Endodermal cell (in vitro differentiated cells): ENCODE data around the gene LGALS7. TPM values are rescaled to one million over a fixed set of nuclear protein-coding genes. Genes with fewer than 3 reads are reported as not detected.
"Not testable (repeated sequence)": the region's sequence is repeated elsewhere in the genome, so short reads cannot be mapped to it uniquely, and the experiment has no call there.

Experiments used
- DNase-seq: peaks from one replicate; pipeline ENCODE4 v3.0.0-alpha.2; 2017
- H3K27ac ChIP-seq: 2 replicates; pipeline ENCODE4 v1.5.1; 2013; ENCODE audit warnings: mild to moderate bottlenecking, low read depth, low read length, moderate library complexity
- H3K27me3 ChIP-seq: 2 replicates; pipeline ENCODE4 v1.6.1; 2013; ENCODE audit warnings: mild to moderate bottlenecking, low read length, moderate library complexity; ENCODE audit not compliant: insufficient read depth, control insufficient read depth, poor library complexity, severe bottlenecking
- H3K36me3 ChIP-seq: 2 replicates; pipeline ENCODE4 v1.7.0; 2013; ENCODE audit warnings: mild to moderate bottlenecking, low read length, moderate library complexity; ENCODE audit not compliant: control insufficient read depth, insufficient read depth
- H3K4me1 ChIP-seq: one replicate; pipeline ENCODE4 v1.7.0; 2013; ENCODE audit warnings: low read length; ENCODE audit not compliant: control insufficient read depth, insufficient read depth
- H3K4me3 ChIP-seq: 2 replicates; pipeline ENCODE4 v1.5.1; 2013; ENCODE audit warnings: mild to moderate bottlenecking, low read length, moderate library complexity
- H3K9ac ChIP-seq: 2 replicates; pipeline ENCODE4 v1.6.1; 2013; ENCODE audit warnings: mild to moderate bottlenecking, low read length, moderate library complexity; ENCODE audit not compliant: poor library complexity, severe bottlenecking; ENCODE audit errors: extremely low read depth
- H3K9me3 ChIP-seq: 2 replicates; pipeline ENCODE4 v1.6.1; 2013; ENCODE audit warnings: mild to moderate bottlenecking, low read length, moderate library complexity; ENCODE audit not compliant: control insufficient read depth
- H3K27ac Mint-ChIP-seq: 2 replicates; pipeline ENCODE4 v1.8.0; 2020; ENCODE audit warnings: mixed read lengths
- H3K27me3 Mint-ChIP-seq: 2 replicates; pipeline ENCODE4 v1.8.0; 2021; ENCODE audit warnings: mild to moderate bottlenecking, mixed read lengths; ENCODE audit not compliant: insufficient read depth
- H3K36me3 Mint-ChIP-seq: 2 replicates; pipeline ENCODE4 v1.8.0; 2020; ENCODE audit warnings: low read depth, mixed read lengths
- H3K4me1 Mint-ChIP-seq: 2 replicates; pipeline ENCODE4 v1.8.0; 2020; ENCODE audit warnings: mixed read lengths
- H3K4me3 Mint-ChIP-seq: 2 replicates; pipeline ENCODE4 v1.8.0; 2020; ENCODE audit warnings: mild to moderate bottlenecking, moderate library complexity, mixed read lengths
- H3K9me3 Mint-ChIP-seq: 2 replicates; pipeline ENCODE4 v1.8.0; 2020; ENCODE audit warnings: mild to moderate bottlenecking, mixed read lengths
- CTCF ChIP-seq: fragments of 200-600 bp; sonication (generic); conservative IDR thresholded peaks from 2 replicates; pipeline ENCODE4 v1.5.0; 2021; ENCODE audit warnings: antibody characterized with exemption, mild to moderate bottlenecking
- WGBS, 2 experiments: methylation state at CpG; one replicate each; pipeline versions ENCODE4 v1.1.5 to v1.1.7; 2013; ENCODE audit warnings: missing lambda C conversion rate in 2 of 2, mixed read lengths in 1 of 2; ENCODE audit not compliant: insufficient coverage in 1 of 2, insufficient read length in 1 of 2; 5-methylcytosine and 5-hydroxymethylcytosine counted together
- total RNA-seq, 2 donors: library from RNA; stranded (reverse); fragmentation: NEBNext Ultra II Directional in 1 of 2; extraction: Animal tissue kit (Norgen Biotek cat#: 25700) in 1 of 2; gene quantifications; 2 replicates in 1 of 2; 3 replicates in 1 of 2; pipeline ENCODE4 v1.2.1, GENCODE V29; 2021

The LGALS7 gene
- total RNA-seq, 2 donors from 2014 or later, result 1.8 TPM; not detected in 1

- WGBS, 2 experiments, result 81 to 100% methylated on average over 4 to 8 of the region's 8 CpGs
- DNase-seq, result no peak
- Histone ChIP-seq H3K4me3 (no peak overlapping the region), H3K27ac (no peak overlapping the region), H3K9ac (no peak overlapping the region), H3K9me3 (no peaks in the 10 kb centered on the region), H3K36me3 (no peaks in the 10 kb centered on the region), H3K4me1 (no peaks in the 10 kb centered on the region), H3K27me3 (no peaks in the 10 kb centered on the region)
- no peaks in the 10 kb centered on the region for H3K36me3 Mint-ChIP-seq
- TF ChIP-seq CTCF, result no peak
- H3K4me1 Mint-ChIP-seq, result peaks cover 9% of the 10 kb centered on the region
- H3K9me3 Mint-ChIP-seq, result peaks cover 8% of the 10 kb centered on the region
- no peak overlapping the region for H3K27ac Mint-ChIP-seq
- H3K27me3 Mint-ChIP-seq, result no peaks in the 10 kb centered on the region
- H3K4me3 Mint-ChIP-seq, result peak overlapping the region; percentile 34
Observed at GRCh38 chr19:38793177-38793576, 19.9 kb upstream of the LGALS7 start.

GRCh38 chr19:38792250-38793111, 19.2 kb upstream of the LGALS7 start:
- DNase-seq, result peak; percentile 90
- Mint-ChIP-seq H3K9me3 (peaks cover 8% of the 10 kb centered on the region), H3K4me1 (peaks cover 9% of the 10 kb centered on the region), H3K36me3 (no peaks in the 10 kb centered on the region), H3K27ac (no peak overlapping the region), H3K27me3 (no peaks in the 10 kb centered on the region), H3K4me3 (peak overlapping the region; percentile 34)
- H3K4me3 ChIP-seq, result no peak overlapping the region
- WGBS, 2 experiments, result 87 to 94% methylated on average over 36 to 64 of the region's 71 CpGs
- H3K4me1 ChIP-seq, result no peaks in the 10 kb centered on the region
- no peak overlapping the region for H3K27ac ChIP-seq
- H3K27me3 ChIP-seq, result no peaks in the 10 kb centered on the region
- TF ChIP-seq CTCF, result peak; percentile 72
- no peak overlapping the region for H3K9ac ChIP-seq
- no peaks in the 10 kb centered on the region for H3K36me3 ChIP-seq
- H3K9me3 ChIP-seq, result no peaks in the 10 kb centered on the region

GRCh38 chr19:38791451-38792064, 18.2 kb upstream of the LGALS7 start:
- not testable (repeated sequence) for DNase-seq, H3K27ac ChIP-seq, H3K9ac ChIP-seq, H3K9me3 ChIP-seq, H3K4me3 ChIP-seq, H3K4me1 ChIP-seq, H3K27me3 ChIP-seq, H3K9me3 Mint-ChIP-seq, H3K27me3 Mint-ChIP-seq, H3K4me1 Mint-ChIP-seq, H3K4me3 Mint-ChIP-seq, H3K27ac Mint-ChIP-seq, H3K36me3 Mint-ChIP-seq, H3K36me3 ChIP-seq
- WGBS, 2 experiments, result no CpG with 5 or more reads among the region's 40 CpGs

GRCh38 chr19:38790507-38791403, 17.4 kb upstream of the LGALS7 start:
- not testable (repeated sequence) for H3K4me1 Mint-ChIP-seq, H3K36me3 ChIP-seq, H3K36me3 Mint-ChIP-seq, H3K9me3 ChIP-seq, H3K4me3 ChIP-seq, DNase-seq, H3K4me3 Mint-ChIP-seq, H3K9ac ChIP-seq, H3K27me3 ChIP-seq, H3K27me3 Mint-ChIP-seq, H3K27ac ChIP-seq, H3K27ac Mint-ChIP-seq, H3K4me1 ChIP-seq, H3K9me3 Mint-ChIP-seq
- 71 to 73% methylated on average over 4 to 10 of the region's 49 CpGs for WGBS, 2 experiments
